ENCODE data around the gene OR4F29. TPM values are rescaled to one million over a fixed set of nuclear protein-coding genes. Genes with fewer than 3 reads are reported as not detected.
"Not testable (repeated sequence)": the region's sequence is repeated elsewhere in the genome, so short reads cannot be mapped to it uniquely, and the experiment has no call there.

The OR4F29 gene
- total RNA-seq (under 1 TPM in 2 of 6 donors, not detected in 4; 0.23 to 0.24 TPM), polyA plus RNA-seq (not detected)

GRCh38 chr1:451578-451977 lies at the start of gene OR4F29:
Gene OR4F29 (minus strand): TSS chr1:451678. CDS start chr1:451678, 0 bp downstream.
- intact Hi-C loops (cut with DNase I); FAIRE-seq; ATAC-seq: not testable (repeated sequence)

More at GRCh38 chr1:451578-451977, at the start of gene OR4F29:
- not testable (repeated sequence) for H3K9me3 ChIP-seq, H3K4me1 ChIP-seq, DNase-seq, H3K27me3 ChIP-seq, H3K36me3 ChIP-seq, H3K27ac ChIP-seq, H3K4me3 ChIP-seq

Other genes with a start within 250 kb of the OR4F29 start
- gene OR4F16, start 235.0 kb upstream of the OR4F29 start, total RNA-seq, result under 1 TPM in 2 of 6 donors, not detected in 4; 0.23 to 0.24 TPM
- gene OR4F16, start 235.0 kb upstream of the OR4F29 start, polyA plus RNA-seq, result not detected

Data from pancreas (tissue), 10 donors.